Loucy (cell line): Measurements from ENCODE around the gene MARCO.

Experiments used
- H2AFZ ChIP-seq: fragments of 200-600 bp; sonication (generic); 2 replicates; pipeline ENCODE4 v1.6.0; 2016; ENCODE audit warnings: antibody characterized with exemption, mild to moderate bottlenecking, low read length, moderate library complexity
- H3F3A ChIP-seq: fragments of 200-600 bp; 2 replicates; pipeline ENCODE4 v1.6.0; 2016; ENCODE audit warnings: antibody characterized with exemption, low read depth, mild to moderate bottlenecking
- H3K27me3 ChIP-seq: fragments of 200-600 bp; sonication (generic); 2 replicates; pipeline ENCODE4 v1.6.1; 2014; ENCODE audit warnings: low read length, mild to moderate bottlenecking; ENCODE audit not compliant: insufficient read depth, poor library complexity, severe bottlenecking
- H3K36me3 ChIP-seq: fragments of 200-600 bp; sonication (generic); 2 replicates; pipeline ENCODE4 v1.6.1; 2016; ENCODE audit warnings: low read length; ENCODE audit not compliant: insufficient read depth
- H3K4me1 ChIP-seq: fragments of 200-600 bp; sonication (generic); 2 replicates; pipeline ENCODE4 v1.5.1; 2014; ENCODE audit warnings: low read length, mild to moderate bottlenecking; ENCODE audit not compliant: insufficient read depth, poor library complexity, severe bottlenecking
- H3K4me2 ChIP-seq: fragments of 200-600 bp; sonication (generic); 2 replicates; pipeline ENCODE4 v1.6.0; 2014; ENCODE audit warnings: antibody characterized with exemption, low read length, low read depth, mild to moderate bottlenecking; ENCODE audit not compliant: poor library complexity, severe bottlenecking
- H3K4me3 ChIP-seq: fragments of 200-600 bp; sonication (generic); 2 replicates; pipeline ENCODE4 v1.5.1; 2014; ENCODE audit warnings: low read length, mild to moderate bottlenecking, mixed read lengths; ENCODE audit not compliant: poor library complexity, severe bottlenecking
- H3K79me2 ChIP-seq: fragments of 200-600 bp; sonication (generic); 2 replicates; pipeline ENCODE4 v1.6.1; 2014; ENCODE audit warnings: low read length; ENCODE audit not compliant: insufficient read depth
- H3K9ac ChIP-seq: fragments of 200-600 bp; sonication (generic); 2 replicates; pipeline ENCODE4 v1.6.0; 2014; ENCODE audit warnings: mild to moderate bottlenecking, low read depth, low read length, moderate library complexity; ENCODE audit not compliant: poor library complexity, severe bottlenecking
- H3K9me2 ChIP-seq: fragments of 200-600 bp; sonication (generic); replicated peaks from 2 replicates; pipeline ENCODE4 v1.6.1; 2016; ENCODE audit warnings: low read depth, low read length, mixed read lengths
- H3K9me3 ChIP-seq: fragments of 200-600 bp; sonication (generic); 2 replicates; pipeline ENCODE4 v1.6.1; 2014; ENCODE audit warnings: mild to moderate bottlenecking, antibody characterized with exemption, low read length, low read depth; ENCODE audit not compliant: insufficient read depth
- H4K20me1 ChIP-seq: fragments of 200-600 bp; sonication (generic); 2 replicates; pipeline ENCODE4 v1.6.0; 2014; ENCODE audit warnings: antibody characterized with exemption, low read length, mild to moderate bottlenecking; ENCODE audit not compliant: insufficient read depth, poor library complexity, severe bottlenecking
- EZH2phosphoT487 ChIP-seq: fragments of 200-600 bp; IDR thresholded peaks from 2 replicates; pipeline ENCODE4 v1.6.1; 2018; ENCODE audit warnings: antibody characterized with exemption, mild to moderate bottlenecking, moderate library complexity, borderline replicate concordance
- TF ChIP-seq, protein P1 (sequence below): fragments of 200-600 bp; sonication (generic); conservative IDR thresholded peaks from 2 replicates; pipeline ENCODE4 v1.5.1; 2014; ENCODE audit warnings: mild to moderate bottlenecking, antibody characterized with exemption, low read length

MARCO gene

GRCh38 chr2:118983915-118984314 lies 41.9 kb downstream of the MARCO start:
- H3K36me3 ChIP-seq, result no peaks in the 10 kb centered on the region
- H3K4me2 ChIP-seq, result no peak overlapping the region
- no peaks in the 10 kb centered on the region for H3F3A ChIP-seq
- H3K4me1 ChIP-seq, result no peaks in the 10 kb centered on the region
- H2AFZ ChIP-seq, result no peak overlapping the region
- H3K9me3 ChIP-seq, result no peaks in the 10 kb centered on the region
- TF ChIP-seq, protein P1, sequence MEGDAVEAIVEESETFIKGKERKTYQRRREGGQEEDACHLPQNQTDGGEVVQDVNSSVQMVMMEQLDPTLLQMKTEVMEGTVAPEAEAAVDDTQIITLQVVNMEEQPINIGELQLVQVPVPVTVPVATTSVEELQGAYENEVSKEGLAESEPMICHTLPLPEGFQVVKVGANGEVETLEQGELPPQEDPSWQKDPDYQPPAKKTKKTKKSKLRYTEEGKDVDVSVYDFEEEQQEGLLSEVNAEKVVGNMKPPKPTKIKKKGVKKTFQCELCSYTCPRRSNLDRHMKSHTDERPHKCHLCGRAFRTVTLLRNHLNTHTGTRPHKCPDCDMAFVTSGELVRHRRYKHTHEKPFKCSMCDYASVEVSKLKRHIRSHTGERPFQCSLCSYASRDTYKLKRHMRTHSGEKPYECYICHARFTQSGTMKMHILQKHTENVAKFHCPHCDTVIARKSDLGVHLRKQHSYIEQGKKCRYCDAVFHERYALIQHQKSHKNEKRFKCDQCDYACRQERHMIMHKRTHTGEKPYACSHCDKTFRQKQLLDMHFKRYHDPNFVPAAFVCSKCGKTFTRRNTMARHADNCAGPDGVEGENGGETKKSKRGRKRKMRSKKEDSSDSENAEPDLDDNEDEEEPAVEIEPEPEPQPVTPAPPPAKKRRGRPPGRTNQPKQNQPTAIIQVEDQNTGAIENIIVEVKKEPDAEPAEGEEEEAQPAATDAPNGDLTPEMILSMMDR, result no peak
- no peak for TF ChIP-seq EZH2phosphoT487
- H3K27me3 ChIP-seq, result no peaks in the 10 kb centered on the region
- H3K79me2 ChIP-seq, result no peaks in the 10 kb centered on the region
- H4K20me1 ChIP-seq, result no peaks in the 10 kb centered on the region
- no peak overlapping the region for H3K9ac ChIP-seq
- no peaks in the 10 kb centered on the region for H3K9me2 ChIP-seq
- no peak overlapping the region for H3K4me3 ChIP-seq

- TF ChIP-seq, protein P1, result no peak
- no peak for TF ChIP-seq EZH2phosphoT487
- no peaks in the 10 kb centered on the region for H3K9me2 ChIP-seq
- H4K20me1 ChIP-seq, result no peaks in the 10 kb centered on the region
- H3K9ac ChIP-seq, result no peak overlapping the region
- H3K79me2 ChIP-seq, result no peaks in the 10 kb centered on the region
- no peaks in the 10 kb centered on the region for H3F3A ChIP-seq
- H2AFZ ChIP-seq, result no peak overlapping the region
- no peaks in the 10 kb centered on the region for H3K9me3 ChIP-seq
- H3K27me3 ChIP-seq, result no peaks in the 10 kb centered on the region
- no peak overlapping the region for H3K4me2 ChIP-seq
- no peak overlapping the region for H3K4me3 ChIP-seq
- H3K36me3 ChIP-seq, result no peaks in the 10 kb centered on the region
- H3K4me1 ChIP-seq, result no peaks in the 10 kb centered on the region
These were observed 44.7 kb downstream of the MARCO start for GRCh38 chr2:118986738-118987137.

GRCh38 chr2:118987886-118988285 lies 45.9 kb downstream of the MARCO start:
- Histone ChIP-seq H3K27me3 (no peaks in the 10 kb centered on the region), H3K36me3 (no peaks in the 10 kb centered on the region), H3K9me3 (no peaks in the 10 kb centered on the region), H3K4me3 (no peak overlapping the region), H3K9me2 (no peaks in the 10 kb centered on the region), H3K9ac (no peak overlapping the region), H3K4me2 (no peak overlapping the region), H4K20me1 (no peaks in the 10 kb centered on the region), H3F3A (no peaks in the 10 kb centered on the region), H3K4me1 (no peaks in the 10 kb centered on the region), H2AFZ (no peak overlapping the region), H3K79me2 (no peaks in the 10 kb centered on the region)
- no peak for TF ChIP-seq EZH2phosphoT487
- TF ChIP-seq, protein P1, result no peak
